Measurements from ENCODE around the gene TMSB4Y. TPM values are rescaled to one million over a fixed set of nuclear protein-coding genes. Genes with fewer than 3 reads are reported as not detected.
A peak's percentile ranks its signal among the peaks of the same experiment; 100 is the strongest.

TMSB4Y gene
- not detected for total RNA-seq

GRCh38 chrY:13703568-13703968 lies at the start of gene TMSB4Y:
TMSB4Y (plus strand) TSS chrY:13703899.
- Histone ChIP-seq H3K27me3 (ENCODE audit: insufficient read depth, low read length) (no peaks in the 10 kb centered on the region), H3K4me1 (ENCODE audit: insufficient read depth, low read length) (peaks cover 8% of the 10 kb centered on the region), H3K9me3 (ENCODE audit: low read depth, low read length) (no peaks in the 10 kb centered on the region), H3K4me3 (ENCODE audit: low read length) (peak within 1 kb of the TSS; percentile 60)

- no peaks in the 10 kb centered on the region for H3K9me3 ChIP-seq (ENCODE audit: low read depth, low read length)
- no peaks in the 10 kb centered on the region for H3K4me1 ChIP-seq (ENCODE audit: insufficient read depth, low read length)
- no peak overlapping the region for H3K4me3 ChIP-seq (ENCODE audit: low read length)
- no peaks in the 10 kb centered on the region for H3K27me3 ChIP-seq (ENCODE audit: insufficient read depth, low read length)
These were observed 39.5 kb upstream of the TMSB4Y start for GRCh38 chrY:13664162-13664561.

DNA sequence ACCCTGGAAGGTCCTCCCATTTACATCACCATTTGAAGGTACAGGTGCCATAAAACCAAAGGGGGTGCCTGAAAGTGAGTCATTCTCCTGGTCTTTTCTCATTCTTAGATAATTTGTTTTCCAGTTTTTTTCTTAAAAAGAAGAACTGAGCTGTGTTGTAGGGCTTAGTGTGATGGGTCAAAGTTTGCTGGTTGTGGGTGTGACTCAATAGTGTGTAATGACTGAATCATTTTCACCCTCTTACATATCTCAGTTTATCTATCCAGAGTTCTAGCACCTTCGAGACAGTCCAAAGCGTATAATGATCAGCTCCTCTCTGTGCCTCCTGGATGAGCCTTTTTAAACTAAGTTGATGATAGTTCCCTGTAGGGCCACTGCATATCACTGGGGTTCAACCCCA lies 32.6 kb upstream of the TMSB4Y start:
- Histone ChIP-seq H3K27me3 (ENCODE audit: insufficient read depth, low read length) (no peaks in the 10 kb centered on the region), H3K9me3 (ENCODE audit: low read depth, low read length) (peaks cover 8% of the 10 kb centered on the region), H3K4me3 (ENCODE audit: low read length) (no peak overlapping the region), H3K4me1 (ENCODE audit: insufficient read depth, low read length) (no peaks in the 10 kb centered on the region)

GRCh38 chrY:13702276-13702675 lies 1.4 kb upstream of the TMSB4Y start:
- no peaks in the 10 kb centered on the region for H3K9me3 ChIP-seq (ENCODE audit: low read depth, low read length)
- no peaks in the 10 kb centered on the region for H3K27me3 ChIP-seq (ENCODE audit: insufficient read depth, low read length)
- peaks cover 8% of the 10 kb centered on the region for H3K4me1 ChIP-seq (ENCODE audit: insufficient read depth, low read length)
- no peak overlapping the region for H3K4me3 ChIP-seq (ENCODE audit: low read length)

DNA sequence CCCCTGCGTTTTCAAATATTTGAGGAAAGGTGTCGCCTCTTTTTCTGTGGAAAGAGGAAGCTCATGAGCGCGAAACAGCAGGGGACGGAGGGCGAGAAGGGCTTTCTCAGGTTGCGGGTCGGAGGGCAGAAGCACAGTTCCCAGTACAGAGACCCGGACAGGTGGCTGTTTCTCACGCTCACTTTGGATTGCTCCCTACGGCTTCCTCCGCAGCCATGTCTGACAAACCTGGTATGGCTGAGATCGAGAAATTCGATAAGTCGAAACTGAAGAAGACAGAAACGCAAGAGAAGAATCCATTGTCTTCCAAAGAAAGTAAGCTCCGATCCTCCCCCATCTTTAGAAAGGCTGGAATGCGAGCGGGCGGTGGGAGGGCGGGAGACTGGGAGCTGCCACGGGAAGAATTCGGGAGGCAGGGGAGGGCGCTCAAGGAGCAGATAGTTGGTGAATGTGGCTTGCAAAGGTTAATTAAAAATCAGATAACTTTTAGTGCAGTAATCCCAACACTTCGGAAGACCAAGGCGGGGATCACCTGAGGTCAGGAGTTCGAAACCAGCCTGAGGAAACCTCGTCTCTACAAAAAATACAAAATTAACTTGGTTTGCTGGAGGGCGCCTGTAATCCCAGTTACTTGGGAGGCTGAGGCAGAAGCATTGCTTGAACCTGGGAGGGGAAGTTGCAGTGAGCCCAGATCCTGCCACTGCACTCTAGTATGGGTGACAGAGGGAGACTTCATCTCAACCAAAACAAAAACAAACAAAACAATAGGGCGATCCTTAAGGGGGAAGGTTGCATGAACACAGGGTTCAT lies 627 bp downstream of the TMSB4Y start:
- no peaks in the 10 kb centered on the region for H3K27me3 ChIP-seq (ENCODE audit: insufficient read depth, low read length)
- H3K9me3 ChIP-seq (ENCODE audit: low read depth, low read length): no peaks in the 10 kb centered on the region
- H3K4me3 ChIP-seq (ENCODE audit: low read length): peak overlapping the region; percentile 60
- H3K4me1 ChIP-seq (ENCODE audit: insufficient read depth, low read length): peaks cover 8% of the 10 kb centered on the region

GRCh38 chrY:13705197-13705596 lies 1.5 kb downstream of the TMSB4Y start:
- peak overlapping the region; percentile 60 for H3K4me3 ChIP-seq (ENCODE audit: low read length)
- peaks cover 8% of the 10 kb centered on the region for H3K4me1 ChIP-seq (ENCODE audit: insufficient read depth, low read length)
- no peaks in the 10 kb centered on the region for H3K27me3 ChIP-seq (ENCODE audit: insufficient read depth, low read length)
- H3K9me3 ChIP-seq (ENCODE audit: low read depth, low read length): no peaks in the 10 kb centered on the region

GRCh38 chrY:13708038-13708437 lies 4.3 kb downstream of the TMSB4Y start:
- Histone ChIP-seq H3K9me3 (ENCODE audit: low read depth, low read length) (no peaks in the 10 kb centered on the region), H3K27me3 (ENCODE audit: insufficient read depth, low read length) (no peaks in the 10 kb centered on the region)

GRCh38 chrY:13718996-13719395 lies 15.3 kb downstream of the TMSB4Y start:
- Histone ChIP-seq H3K4me3 (ENCODE audit: low read length) (no peak overlapping the region), H3K9me3 (ENCODE audit: low read depth, low read length) (no peaks in the 10 kb centered on the region), H3K4me1 (ENCODE audit: insufficient read depth, low read length) (no peaks in the 10 kb centered on the region), H3K27me3 (ENCODE audit: insufficient read depth, low read length) (no peaks in the 10 kb centered on the region)

More at GRCh38 chrY:13708038-13708437, 4.3 kb downstream of the TMSB4Y start:
- Histone ChIP-seq H3K4me1 (ENCODE audit: insufficient read depth, low read length) (peaks cover 8% of the 10 kb centered on the region), H3K4me3 (ENCODE audit: low read length) (no peak overlapping the region)

GRCh38 chrY:13729517-13729916 lies 25.8 kb downstream of the TMSB4Y start:
- H3K4me3 ChIP-seq (ENCODE audit: low read length): no peak overlapping the region
- no peaks in the 10 kb centered on the region for H3K4me1 ChIP-seq (ENCODE audit: insufficient read depth, low read length)
- no peaks in the 10 kb centered on the region for H3K27me3 ChIP-seq (ENCODE audit: insufficient read depth, low read length)
- no peaks in the 10 kb centered on the region for H3K9me3 ChIP-seq (ENCODE audit: low read depth, low read length)

GRCh38 chrY:13738618-13739017 lies 34.9 kb downstream of the TMSB4Y start:
- Histone ChIP-seq H3K27me3 (ENCODE audit: insufficient read depth, low read length) (no peaks in the 10 kb centered on the region), H3K9me3 (ENCODE audit: low read depth, low read length) (no peaks in the 10 kb centered on the region), H3K4me3 (ENCODE audit: low read length) (no peak overlapping the region), H3K4me1 (ENCODE audit: insufficient read depth, low read length) (no peaks in the 10 kb centered on the region)

GRCh38 chrY:13751289-13752071 lies 47.8 kb downstream of the TMSB4Y start:
- H3K9me3 ChIP-seq (ENCODE audit: low read depth, low read length): no peaks in the 10 kb centered on the region
- H3K4me3 ChIP-seq (ENCODE audit: low read length): peak overlapping the region; percentile 40
- H3K27me3 ChIP-seq (ENCODE audit: insufficient read depth, low read length): no peaks in the 10 kb centered on the region
- peaks cover 40% of the 10 kb centered on the region for H3K4me1 ChIP-seq (ENCODE audit: insufficient read depth, low read length)

- Histone ChIP-seq H3K27me3 (ENCODE audit: insufficient read depth, low read length) (no peaks in the 10 kb centered on the region), H3K4me3 (ENCODE audit: low read length) (no peak overlapping the region), H3K4me1 (ENCODE audit: insufficient read depth, low read length) (peaks cover 40% of the 10 kb centered on the region), H3K9me3 (ENCODE audit: low read depth, low read length) (no peaks in the 10 kb centered on the region)
These were observed 51.0 kb downstream of the TMSB4Y start for GRCh38 chrY:13754661-13755060.

Other genes with a start within 250 kb of the TMSB4Y start
- 0.10 TPM for gene UTY, start 223.9 kb upstream of the TMSB4Y start, total RNA-seq